Stimulated activated CD4-positive, alpha-beta T cell treated with anti-CD3 and anti-CD28 coated beads, Interleukin-1b, Interleukin-23, amount 100 ng/mL, for 4 hours (primary cell): ENCODE data around the gene PTPRO.

ENCODE experiments used
- DNase-seq, 2 donors: peaks; one replicate each; pipeline ENCODE4 v3.0.0-alpha.2; 2020; ENCODE audit warnings: low read depth in 2 of 2

Gene PTPRO

DNA sequence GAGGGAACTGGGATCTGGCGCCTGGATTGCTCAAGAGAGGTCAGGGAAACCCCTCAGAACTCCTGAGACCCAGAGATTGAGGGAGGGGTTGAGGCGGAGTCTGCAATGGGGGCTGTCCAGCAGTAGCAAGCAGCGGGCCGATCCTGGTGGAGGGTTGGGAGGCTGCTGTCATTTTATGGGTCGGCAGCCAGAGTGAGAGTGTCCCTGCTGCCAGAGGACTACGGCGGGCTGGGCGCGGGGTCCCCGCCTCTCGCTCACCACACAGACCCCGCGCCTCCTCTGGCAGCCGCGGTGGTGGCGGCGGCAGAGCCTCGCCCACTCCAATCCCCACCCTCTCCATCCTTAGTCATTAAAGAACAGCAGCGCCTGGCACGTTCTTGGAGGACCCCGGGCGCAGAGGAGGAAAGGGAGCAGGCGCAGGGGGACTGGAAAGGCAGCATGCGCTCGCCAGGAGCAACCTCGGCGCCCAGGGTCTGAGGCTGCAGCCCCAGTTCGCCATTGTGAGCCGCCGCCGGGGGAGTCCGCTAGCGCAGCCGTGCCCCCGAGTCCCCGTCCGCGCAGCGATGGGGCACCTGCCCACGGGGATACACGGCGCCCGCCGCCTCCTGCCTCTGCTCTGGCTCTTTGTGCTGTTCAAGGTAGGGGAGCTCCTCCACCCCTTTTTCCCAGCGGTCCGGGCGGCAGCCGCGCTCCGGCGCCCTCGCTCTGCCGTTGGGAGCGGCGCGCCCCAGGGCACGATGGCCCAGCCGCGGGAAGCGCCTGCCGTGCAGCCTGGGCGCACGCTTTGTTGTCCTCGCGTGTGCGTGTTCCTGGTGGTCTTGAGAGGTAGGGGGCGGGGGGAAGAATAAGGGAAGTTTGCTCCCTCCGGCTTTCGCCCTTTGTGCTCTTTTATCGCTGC, at the start of gene PTPRO:
PTPRO (plus strand) TSS at position 345 of the 898 bp plus-strand sequence.
- DNase-seq, result no peak

DNA sequence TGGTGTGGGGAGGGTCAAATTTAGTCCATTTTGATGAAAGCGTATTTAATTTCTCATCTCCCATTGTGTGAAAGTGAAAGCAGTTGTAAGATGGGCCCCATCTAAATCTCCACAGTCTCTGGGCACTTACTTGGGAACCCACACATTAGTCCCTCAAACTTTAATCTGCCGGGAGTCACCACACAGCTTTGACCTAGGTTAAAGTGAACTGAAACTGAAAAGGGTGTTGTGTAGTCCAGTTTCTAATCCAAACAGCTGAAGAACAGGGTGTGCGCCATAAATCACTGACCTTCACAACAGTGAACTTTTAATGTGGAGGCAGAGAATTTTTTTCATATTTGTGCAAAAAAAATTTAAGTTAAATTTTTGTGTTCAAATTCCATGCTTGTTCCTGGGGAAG, 48.4 kb upstream of the PTPRO start:
- no peak for DNase-seq

DNA sequence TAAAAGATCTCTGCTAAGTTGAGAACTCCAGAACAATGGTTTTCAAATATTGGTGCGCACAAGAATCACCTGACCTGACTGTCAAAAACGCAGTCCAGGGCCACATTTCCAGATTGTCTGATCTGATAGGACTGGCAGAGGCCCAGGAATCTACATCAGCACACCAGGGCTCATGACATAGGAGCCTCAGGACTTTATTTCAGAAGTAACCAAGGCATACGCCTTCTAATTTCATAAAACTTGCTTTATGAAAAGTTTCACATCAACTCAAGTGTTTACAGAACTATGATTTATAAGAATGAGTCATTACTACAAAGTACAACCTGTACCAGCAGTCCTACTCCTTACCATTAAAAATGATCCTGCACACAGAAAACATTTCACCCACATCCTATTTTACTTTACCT, 47.7 kb upstream of the PTPRO start:
- no peak for DNase-seq

DNA sequence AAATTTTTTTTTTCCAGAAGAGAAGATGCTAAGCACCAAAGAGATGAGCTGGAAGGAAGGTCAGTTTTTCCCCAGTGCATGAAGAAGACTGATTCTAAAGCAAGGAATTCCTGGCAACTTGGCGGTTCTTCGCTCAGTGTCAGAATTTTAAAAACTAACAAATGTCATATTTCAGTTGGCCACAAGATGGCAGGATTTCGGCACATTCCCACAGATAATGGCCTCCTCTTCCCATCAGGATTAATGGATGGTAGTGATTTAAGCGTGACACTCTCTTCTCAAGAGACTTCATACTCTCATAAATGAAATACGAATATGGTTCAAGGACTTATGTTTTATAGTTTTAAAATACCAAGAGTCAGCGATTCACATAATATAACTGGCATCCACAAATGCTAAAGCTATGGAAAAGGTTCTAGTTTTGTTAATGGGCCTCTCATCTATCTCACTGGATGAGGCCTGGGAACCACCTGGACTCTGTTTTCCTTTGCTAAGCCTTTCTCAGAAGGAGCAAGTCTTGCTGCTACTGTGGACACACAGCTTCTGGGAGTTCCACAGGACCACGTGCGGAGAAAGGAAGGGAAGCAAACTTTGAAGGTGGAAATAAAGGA, 46.1 kb upstream of the PTPRO start:
- no peak for DNase-seq

DNA sequence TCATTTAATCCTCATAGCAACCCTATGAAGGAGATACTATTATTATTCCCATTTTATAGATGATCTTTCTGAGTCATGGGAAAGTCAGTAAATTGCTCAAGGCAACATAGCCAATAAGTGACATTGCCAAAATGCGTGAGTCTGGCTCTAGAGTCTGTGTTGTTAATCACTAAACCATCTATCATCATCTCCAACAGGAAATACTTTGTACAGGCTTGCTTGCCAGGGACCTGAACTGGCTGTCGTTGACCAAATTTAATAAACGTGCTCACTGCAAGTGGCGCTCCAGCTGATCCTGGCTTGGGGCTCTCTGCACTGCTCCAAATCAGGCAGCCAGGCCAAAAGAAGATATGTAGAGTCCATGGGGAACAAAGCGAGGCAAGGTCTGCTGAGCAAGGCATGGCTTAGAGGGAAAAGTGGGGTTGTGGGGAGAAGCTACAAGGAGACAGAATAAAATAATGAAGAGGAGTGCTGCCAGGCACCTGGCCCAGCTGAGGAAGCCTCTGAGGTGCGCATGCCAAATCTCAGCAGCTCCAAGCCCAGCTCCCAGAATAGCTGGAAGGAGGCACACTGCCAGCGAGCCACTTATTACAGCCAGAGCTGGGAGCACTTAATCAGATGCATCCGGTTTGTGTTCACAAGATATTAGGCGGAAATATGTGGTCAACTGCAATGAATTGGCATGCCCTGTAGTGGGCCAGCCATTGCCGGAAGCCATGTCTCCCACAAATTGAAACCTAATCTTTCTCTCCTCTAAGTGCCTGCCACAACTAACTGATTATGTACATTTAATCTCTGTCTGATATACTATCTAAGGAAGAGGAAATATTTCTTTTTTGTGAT, 43.3 kb upstream of the PTPRO start:
- no peak for DNase-seq

DNA sequence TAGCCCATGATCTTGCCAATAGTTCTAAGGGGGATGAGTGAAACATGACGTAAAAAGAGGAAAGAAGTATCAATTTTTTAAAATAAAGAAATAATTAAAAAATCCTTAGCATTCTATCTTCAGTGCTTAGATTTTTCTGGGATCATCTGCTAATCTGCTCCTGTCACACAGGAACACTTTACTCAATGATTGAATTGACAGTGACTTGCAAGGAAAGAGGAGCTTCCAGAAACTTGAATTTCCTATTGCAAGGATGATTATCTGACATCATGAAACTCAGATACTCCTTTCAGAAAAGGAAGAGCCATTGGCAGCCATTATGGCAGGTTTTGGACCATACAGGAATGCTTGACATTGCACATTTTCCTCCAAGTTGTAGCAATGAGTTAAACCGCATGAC, 41.4 kb upstream of the PTPRO start:
- no peak for DNase-seq

DNA sequence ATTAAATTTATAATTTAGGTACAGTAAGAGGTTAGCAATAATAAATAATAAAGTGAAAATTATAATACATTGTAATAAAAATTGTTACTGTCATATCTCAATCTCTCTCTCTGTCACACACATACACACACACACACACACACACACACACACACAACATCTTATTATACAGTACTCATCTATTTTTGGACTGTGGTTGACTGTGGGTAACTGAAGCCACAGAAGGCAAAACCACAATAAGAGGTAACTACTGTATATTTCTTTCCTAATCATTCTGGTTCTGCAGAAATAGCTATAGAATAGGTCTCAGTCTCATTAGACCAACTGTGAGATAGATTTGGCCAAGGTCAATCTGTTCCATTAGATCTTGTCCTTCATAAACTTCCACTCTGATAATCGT, 33.1 kb upstream of the PTPRO start:
- no peak for DNase-seq

DNA sequence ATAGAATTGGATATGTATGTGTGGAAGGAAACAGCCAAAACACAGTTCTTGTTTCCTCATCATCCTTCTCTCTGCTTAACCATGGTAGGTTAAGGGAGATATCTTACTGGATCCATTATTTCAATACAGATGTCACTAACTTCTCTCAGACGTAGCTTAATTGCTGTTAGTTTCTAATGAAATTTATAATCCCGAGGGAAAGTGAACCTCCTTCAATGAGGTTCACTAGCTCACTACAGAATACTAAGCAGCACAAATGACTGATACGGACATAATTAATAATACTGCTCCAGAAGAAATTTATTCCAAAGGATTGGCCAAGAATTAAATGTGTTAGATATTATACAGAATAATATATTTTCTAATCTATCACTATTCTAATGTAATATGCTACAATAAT, 28.6 kb upstream of the PTPRO start:
- DNase-seq, result no peak

DNA sequence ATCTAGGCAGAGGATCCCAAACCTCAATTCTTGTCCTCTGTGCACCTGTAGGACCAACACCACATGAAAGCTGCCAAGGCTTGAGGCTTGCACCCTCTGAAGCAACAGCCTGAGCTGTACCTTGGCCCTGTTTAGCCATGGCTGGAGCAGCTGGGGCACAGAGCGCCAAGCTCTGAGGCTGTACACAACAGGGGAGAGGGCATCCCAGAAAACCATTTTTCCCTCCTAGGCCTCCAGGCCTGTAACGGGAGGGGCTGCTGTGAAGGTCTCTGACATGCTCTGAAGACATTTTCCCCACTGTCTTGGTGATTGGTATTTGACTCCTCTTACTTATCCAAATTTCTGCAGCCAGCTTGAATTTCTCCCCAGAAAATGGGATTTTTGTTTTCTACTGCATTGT, 22.4 kb upstream of the PTPRO start:
- no peak for DNase-seq

DNA sequence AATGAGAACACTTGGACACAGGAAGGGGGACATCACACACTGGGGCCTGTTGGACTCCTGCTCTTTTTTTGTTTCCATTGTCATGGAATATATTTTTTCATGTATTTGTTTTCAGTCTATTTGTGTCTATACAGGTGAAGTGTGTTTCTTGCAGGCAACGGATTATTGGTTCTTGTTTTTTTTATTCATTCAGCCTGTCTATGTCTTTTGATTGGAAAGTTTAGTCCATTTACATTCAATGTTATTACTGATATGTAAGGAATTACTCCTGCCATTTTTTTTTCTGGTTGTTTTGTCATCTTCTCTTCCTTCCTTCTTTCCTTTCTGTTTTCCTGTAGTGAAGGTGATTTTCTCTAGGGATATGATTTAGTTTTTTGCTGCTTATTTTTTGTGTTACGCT, 18.0 kb upstream of the PTPRO start:
- no peak for DNase-seq

DNA sequence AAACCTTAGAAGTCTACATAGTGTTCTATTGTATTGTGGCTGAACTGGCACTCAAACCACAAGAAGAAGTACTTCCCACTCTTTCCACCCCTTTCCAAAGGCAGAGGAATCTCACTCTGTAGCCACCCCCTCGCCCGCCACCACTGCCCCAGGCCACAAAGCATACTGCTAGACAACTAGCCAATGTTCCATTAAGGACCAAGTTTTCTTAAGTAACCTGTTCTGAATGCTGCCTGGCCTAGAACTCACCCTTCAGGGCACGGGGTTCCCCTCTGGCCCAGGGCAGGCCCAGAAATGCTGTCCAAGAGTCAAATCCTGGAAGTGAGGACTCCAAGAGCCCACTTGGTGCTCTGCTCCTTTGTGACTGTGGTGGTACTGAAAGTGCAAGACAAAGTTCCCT, 15.7 kb upstream of the PTPRO start:
- DNase-seq, result no peak

DNA sequence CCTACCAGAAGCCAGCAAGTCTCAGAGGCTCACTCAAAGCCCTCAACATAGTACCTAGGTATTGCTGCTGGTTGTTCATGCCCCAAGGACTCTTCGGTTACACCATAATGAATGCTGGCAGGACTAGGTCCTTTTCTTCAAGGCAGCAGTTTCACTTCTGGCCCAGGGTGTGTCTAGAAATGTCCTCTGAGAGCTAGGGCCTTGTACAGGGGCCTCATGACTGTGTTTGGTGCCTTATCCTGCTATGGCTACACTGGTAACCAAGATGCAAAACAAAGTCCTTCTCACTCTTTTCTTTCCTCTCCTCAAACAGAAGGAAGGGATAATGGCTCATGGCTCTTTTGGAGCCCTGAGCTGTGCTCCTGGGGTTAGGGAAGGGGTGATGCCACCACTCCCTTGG, 15.2 kb upstream of the PTPRO start:
- DNase-seq, result no peak

DNA sequence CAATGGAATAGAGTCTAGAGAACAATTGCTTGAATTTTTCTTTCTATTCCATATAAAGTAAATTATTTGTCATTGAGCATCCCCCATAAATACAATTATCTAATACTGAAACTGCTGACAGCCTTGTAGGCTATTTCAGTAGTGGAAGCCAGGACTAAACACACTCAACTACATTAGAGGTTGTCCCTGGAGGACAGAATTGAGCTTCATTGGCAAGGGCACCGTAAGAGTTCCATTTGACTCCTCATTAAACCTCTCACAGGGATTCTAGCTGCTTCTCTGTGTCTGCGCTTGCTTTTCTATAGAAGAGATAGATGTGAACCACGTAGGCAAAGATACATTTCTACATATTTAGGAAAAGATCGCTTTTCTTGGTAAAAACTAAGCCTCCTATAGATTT, 3.5 kb upstream of the PTPRO start:
- no peak for DNase-seq

DNA sequence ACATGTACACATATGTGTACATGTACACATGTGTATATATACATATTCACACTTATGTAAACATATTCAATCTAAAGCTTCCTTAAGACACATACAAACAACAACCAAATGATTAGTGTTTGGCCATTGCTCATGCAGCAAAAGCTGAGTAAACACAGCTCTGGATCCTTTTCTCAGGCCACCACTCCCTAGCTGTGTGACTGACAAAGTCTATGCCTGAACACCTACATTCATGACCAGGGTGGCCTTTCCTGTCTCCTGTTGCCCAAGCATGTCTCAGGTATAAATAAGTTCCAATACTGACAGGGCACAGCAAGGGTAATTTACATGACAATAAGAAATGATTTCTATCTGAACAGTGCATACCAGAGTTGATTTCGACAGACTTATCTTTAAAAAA, 1.4 kb upstream of the PTPRO start:
- no peak for DNase-seq

DNA sequence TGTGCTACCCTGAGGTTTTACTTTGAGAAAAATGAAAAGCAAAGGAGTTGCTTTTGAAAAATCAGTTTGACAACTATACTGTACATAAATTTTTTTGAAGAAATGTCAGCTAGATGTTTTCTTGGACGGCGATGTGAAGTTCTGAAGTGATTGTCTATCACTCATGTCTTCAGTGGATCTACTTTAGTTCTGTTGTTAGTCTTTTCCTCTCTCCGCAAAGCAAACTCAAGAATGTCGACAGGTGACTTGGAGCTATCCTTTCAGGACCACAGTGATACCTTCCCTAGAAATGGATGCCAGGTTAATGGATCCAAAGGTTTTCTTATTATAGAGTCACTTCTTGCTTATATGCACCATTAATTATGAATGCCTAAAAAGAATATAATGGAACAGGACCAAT, 1.2 kb downstream of the PTPRO start:
- DNase-seq, result no peak

DNA sequence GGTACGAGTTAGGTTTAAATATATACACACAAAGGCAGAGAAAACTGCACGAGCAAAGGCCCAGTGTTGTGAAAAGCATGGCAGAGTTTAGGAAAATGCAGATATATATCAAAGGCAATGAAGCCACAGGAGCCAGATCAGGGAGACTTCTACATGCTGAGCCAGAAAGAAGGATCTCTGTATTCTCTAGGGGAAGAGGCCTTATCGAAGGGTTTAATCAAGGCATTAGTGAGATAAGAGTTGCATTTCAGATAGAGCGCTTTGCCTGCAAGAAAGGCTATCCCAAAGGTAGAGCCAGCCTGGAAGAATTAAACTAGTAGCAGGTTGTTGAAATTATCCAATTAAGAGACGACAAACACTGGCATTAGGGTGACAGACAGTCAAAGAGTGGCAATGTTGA, 7.6 kb downstream of the PTPRO start:
- DNase-seq, result no peak

DNA sequence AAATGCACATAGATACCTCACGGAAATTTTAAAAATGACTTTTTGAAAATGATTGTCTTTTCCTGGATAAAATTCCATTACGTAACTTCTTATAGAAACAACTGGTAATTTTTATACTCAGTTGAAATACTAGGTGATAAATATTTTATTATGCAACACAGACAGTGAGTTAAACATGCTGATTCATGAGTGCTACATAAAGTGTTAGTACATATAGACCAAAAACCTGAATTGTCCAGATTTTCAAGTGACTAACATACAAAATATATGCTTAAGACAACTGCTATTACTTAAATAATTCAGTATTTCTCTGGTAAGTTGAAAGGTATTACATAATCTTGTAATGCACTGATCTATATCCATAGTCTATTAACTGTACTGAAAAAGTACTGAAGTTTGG, 11.9 kb downstream of the PTPRO start:
- DNase-seq, result no peak

DNA sequence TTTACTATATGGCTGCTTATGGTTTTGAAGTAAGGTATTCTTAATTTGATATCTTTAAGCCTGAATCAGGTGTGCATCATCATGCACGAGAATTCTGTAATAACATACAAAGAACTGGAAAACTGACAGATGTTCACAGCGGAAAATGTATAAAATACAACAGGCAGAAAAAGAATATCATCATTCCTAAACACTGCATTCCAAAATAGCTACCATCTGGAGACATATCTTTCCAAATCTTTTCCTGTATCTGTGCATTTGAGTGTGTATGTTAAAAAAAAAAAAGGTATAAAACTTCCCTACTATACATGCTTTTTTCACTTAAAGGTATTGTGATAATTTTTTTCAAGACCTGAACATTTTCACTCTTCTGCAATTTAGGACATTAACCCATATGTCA, 13.7 kb downstream of the PTPRO start:
- no peak for DNase-seq

DNA sequence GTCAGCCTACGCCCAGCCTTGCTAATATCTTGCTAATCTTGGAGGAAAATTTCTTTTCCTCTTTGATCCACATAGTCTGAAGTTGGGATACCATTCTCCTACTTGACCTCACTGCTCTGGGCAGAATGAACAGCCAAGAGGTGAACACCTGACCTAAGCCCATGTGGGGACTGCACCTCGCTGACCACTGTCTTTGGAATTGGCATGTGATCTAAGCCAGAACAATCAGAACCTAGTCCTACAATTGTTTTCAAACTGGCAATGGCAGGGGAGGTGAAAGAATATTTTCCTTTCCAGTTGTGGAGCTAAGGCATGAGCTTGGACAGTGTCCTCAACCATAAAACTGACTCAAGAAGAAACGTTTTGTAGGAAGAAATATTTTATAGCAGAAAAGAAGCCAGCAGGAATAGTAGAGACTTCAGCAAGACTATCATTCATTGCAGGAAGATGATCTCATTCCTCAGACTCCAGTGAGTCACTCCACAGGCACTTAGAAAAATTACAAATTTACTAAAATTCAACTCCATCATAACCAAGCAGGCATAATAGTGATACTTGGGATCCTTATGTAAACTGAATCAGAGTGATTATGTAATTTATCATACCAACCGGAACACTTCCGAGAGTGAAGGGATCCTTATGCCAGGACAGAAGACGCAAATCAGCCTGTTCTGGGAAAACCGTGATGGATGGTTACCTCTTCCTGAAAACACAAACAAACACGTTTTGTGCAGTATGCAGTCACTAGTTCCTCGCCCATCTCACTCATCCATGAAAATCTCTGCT, 14.7 kb downstream of the PTPRO start:
- DNase-seq, result no peak

DNA sequence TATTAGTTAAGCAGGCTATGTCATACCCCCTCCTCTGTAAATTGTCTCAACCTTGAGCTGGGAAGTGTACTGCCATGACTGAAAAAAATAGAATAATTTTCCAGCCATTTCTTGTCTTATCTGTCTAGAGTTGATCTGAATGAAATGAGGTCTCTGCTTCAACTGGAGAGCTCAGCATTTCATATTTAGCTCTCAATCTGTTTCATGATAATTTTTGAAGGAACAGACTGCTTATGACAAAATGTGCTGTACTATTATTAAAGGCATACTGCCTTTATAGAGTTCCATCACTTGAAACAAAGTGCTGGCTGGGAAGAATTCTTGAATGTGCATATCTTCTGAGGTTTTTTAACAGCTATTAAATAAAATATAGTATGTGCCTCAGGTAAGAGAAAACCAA, 19.1 kb downstream of the PTPRO start:
- DNase-seq, result no peak

DNA sequence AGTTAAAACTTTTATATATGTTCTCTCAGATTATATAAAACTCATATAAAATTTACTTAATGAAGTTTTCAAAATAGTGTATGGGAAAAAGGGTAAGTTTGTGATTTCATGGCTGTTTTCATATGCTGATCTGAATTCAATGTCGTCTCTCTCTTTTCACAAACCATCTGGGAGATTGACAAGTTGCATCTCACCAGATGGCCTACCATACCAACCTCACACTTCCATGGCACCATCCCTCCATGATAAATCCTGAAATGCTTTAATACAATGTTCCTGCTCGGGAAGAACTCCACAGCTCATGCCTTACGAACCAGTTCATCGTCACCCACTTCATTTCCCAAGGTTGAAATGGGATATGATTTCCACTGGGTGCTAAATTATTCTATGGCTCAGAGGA, 22.3 kb downstream of the PTPRO start:
- DNase-seq, result no peak

DNA sequence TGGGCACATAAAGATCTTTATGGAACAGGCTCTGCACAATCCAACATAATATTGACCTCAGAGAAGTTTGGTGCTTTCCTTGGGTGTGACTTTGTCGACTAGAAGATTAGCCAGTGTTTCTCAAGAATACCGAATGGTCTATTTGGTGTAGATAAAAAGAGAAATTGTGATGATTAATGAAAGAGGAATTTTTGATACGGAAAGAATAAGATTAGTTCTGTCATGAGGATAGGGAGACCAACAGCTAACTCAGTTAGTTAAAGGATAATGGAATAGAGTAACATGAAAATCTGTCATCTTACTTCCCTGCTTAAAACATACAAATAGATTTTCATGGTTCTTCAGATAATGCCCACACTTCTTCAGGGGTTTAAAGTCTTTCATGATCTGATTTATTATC, 24.2 kb downstream of the PTPRO start:
- DNase-seq, result no peak
